IMR-90 (cell line): ENCODE measurements around the gene CDC25B. TPM values are rescaled to one million over a fixed set of nuclear protein-coding genes. Genes with fewer than 3 reads are reported as not detected.
A peak's percentile ranks its signal among the peaks of the same experiment; 100 is the strongest.

Experiments
- ATAC-seq: fragments of 200-7000 bp; cut with Tn5 transposase; 2 replicates; pipeline ENCODE4 v1.9.1; 2020; ENCODE audit warnings: low read depth, mild to moderate bottlenecking, moderate library complexity
- BruUV-seq: library from RNA; stranded (reverse); fragments of 400-500 nt; replicated peaks from 2 replicates; lab custom pipeline; 2021; lab: Mats Ljungman, UMichigan
- CTCF ChIA-PET: fragments of 300-600 bp; formaldehyde crosslinking; extraction: SDS; loops from one replicate; lab custom pipeline; 2021; ENCODE audit warnings: antibody characterized with exemption; lab: Yijun Ruan, JAX
- POLR2A ChIA-PET: fragments of 300-600 bp; sonication (Branson Sonifier 250); formaldehyde crosslinking; loops from one replicate; lab custom pipeline; 2022; ENCODE audit warnings: antibody characterized with exemption; ENCODE audit not compliant: unreplicated experiment; lab: Charles Lee
- DNase-seq: peaks from one replicate; pipeline ENCODE4 v3.0.0; 2013
- H2AFZ ChIP-seq: replicated peaks from 2 replicates; pipeline ENCODE3; 2013; ENCODE audit warnings: low read length, mild to moderate bottlenecking; ENCODE audit not compliant: poor library complexity
- H2AK5ac ChIP-seq: 2 replicates; pipeline ENCODE4 v1.6.1; 2013; ENCODE audit warnings: low read depth, low read length, inconsistent platforms
- H2AK9ac ChIP-seq: replicated peaks from 2 replicates; pipeline ENCODE3; 2013; ENCODE audit warnings: mild to moderate bottlenecking, low read depth, low read length, moderate library complexity; ENCODE audit not compliant: poor library complexity
- H2BK120ac ChIP-seq: 2 replicates; pipeline ENCODE4 v1.6.1; 2013; ENCODE audit warnings: low read depth, low read length, inconsistent platforms
- H2BK15ac ChIP-seq: 3 replicates; pipeline ENCODE4 v1.6.1; 2013; ENCODE audit warnings: low read depth, low read length, inconsistent platforms
- H2BK20ac ChIP-seq: 2 replicates; pipeline ENCODE4 v1.6.1; 2013; ENCODE audit warnings: low read depth, mild to moderate bottlenecking, inconsistent platforms, low read length, moderate library complexity
- H2BK5ac ChIP-seq: 2 replicates; pipeline ENCODE4 v1.6.1; 2013; ENCODE audit warnings: mild to moderate bottlenecking, low read depth, low read length, inconsistent platforms; ENCODE audit not compliant: poor library complexity, severe bottlenecking
- H3K14ac ChIP-seq: replicated peaks from 2 replicates; pipeline ENCODE4 v1.6.1; 2013; ENCODE audit warnings: low read depth, low read length, inconsistent platforms
- H3K18ac ChIP-seq: 2 replicates; pipeline ENCODE4 v1.6.1; 2013; ENCODE audit warnings: low read depth, low read length, control low read depth
- H3K23ac ChIP-seq: 2 replicates; pipeline ENCODE4 v1.6.1; 2013; ENCODE audit warnings: low read depth, low read length, inconsistent platforms
- H3K27ac ChIP-seq: 2 replicates; pipeline ENCODE4 v1.5.1; 2013; ENCODE audit warnings: mild to moderate bottlenecking, control low read depth, low read length; ENCODE audit not compliant: insufficient read depth
- H3K27me3 ChIP-seq: 2 replicates; pipeline ENCODE4 v1.6.1; 2013; ENCODE audit warnings: low read length; ENCODE audit not compliant: control insufficient read depth, insufficient read depth
- H3K36me3 ChIP-seq: 2 replicates; pipeline ENCODE4 v1.6.1; 2013; ENCODE audit warnings: low read length, mixed read lengths; ENCODE audit not compliant: control insufficient read depth, insufficient read depth
- H3K4ac ChIP-seq: 2 replicates; pipeline ENCODE4 v1.6.1; 2013; ENCODE audit warnings: low read depth, low read length, inconsistent platforms
- H3K4me1 ChIP-seq: 2 replicates; pipeline ENCODE4 v1.6.1; 2013; ENCODE audit warnings: low read length, mixed read lengths; ENCODE audit not compliant: control insufficient read depth, insufficient read depth
- H3K4me2 ChIP-seq: 2 replicates; pipeline ENCODE4 v1.6.1; 2013; ENCODE audit warnings: low read depth, mild to moderate bottlenecking, control low read depth, low read length, moderate library complexity
- H3K4me3 ChIP-seq: 2 replicates; pipeline ENCODE4 v1.5.1; 2013; ENCODE audit warnings: low read depth, mild to moderate bottlenecking, control low read depth, low read length, moderate library complexity; ENCODE audit not compliant: insufficient read depth
- H3K56ac ChIP-seq: 2 replicates; pipeline ENCODE4 v1.6.1; 2013; ENCODE audit warnings: low read length, inconsistent platforms; ENCODE audit not compliant: insufficient read depth; ENCODE audit errors: extremely low read depth
- H3K79me1 ChIP-seq, 2 experiments: 2 replicates each; pipeline ENCODE4 v1.6.1; 2013; ENCODE audit warnings: low read length in 2 of 2, inconsistent platforms in 1 of 2, low read depth in 1 of 2
- H3K9ac ChIP-seq: 2 replicates; pipeline ENCODE4 v1.6.1; 2013; ENCODE audit warnings: low read depth, low read length, control low read depth
- H3K9me1 ChIP-seq: 2 replicates; pipeline ENCODE4 v1.6.1; 2013; ENCODE audit warnings: low read length, inconsistent platforms; ENCODE audit not compliant: insufficient read depth
- H3K9me3 ChIP-seq: 2 replicates; pipeline ENCODE4 v1.6.1; 2013; ENCODE audit warnings: low read length; ENCODE audit not compliant: control insufficient read depth, insufficient read depth
- H4K20me1 ChIP-seq: 2 replicates; pipeline ENCODE4 v1.6.1; 2013; ENCODE audit warnings: low read length, inconsistent platforms; ENCODE audit not compliant: insufficient read depth
- H4K5ac ChIP-seq: 2 replicates; pipeline ENCODE4 v1.6.1; 2013; ENCODE audit warnings: mild to moderate bottlenecking, low read depth, low read length, control low read depth
- H4K8ac ChIP-seq, 2 experiments: 2 replicates each; pipeline ENCODE4 v1.6.1; 2013; ENCODE audit warnings: low read depth in 2 of 2, low read length in 2 of 2, control low read depth in 1 of 2, inconsistent platforms in 1 of 2
- H4K91ac ChIP-seq: 2 replicates; pipeline ENCODE4 v1.6.1; 2013; ENCODE audit warnings: low read depth, low read length, inconsistent platforms; ENCODE audit not compliant: insufficient read depth
- BHLHE40 ChIP-seq: fragments of 150-350 bp; IDR thresholded peaks from 2 replicates; pipeline ENCODE4 v1.6.1; 2016; ENCODE audit warnings: mild to moderate bottlenecking, low read depth, low read length
- CHD1 ChIP-seq: IDR thresholded peaks from 2 replicates; pipeline ENCODE4 v1.6.1; 2012; ENCODE audit warnings: low read depth, low read length, improper control_type of control experiment
- CTCF ChIP-seq: conservative IDR thresholded peaks from 2 replicates; pipeline ENCODE4 v1.5.1; 2012; ENCODE audit warnings: mild to moderate bottlenecking, low read depth, low read length, improper control_type of control experiment
- ELK1 ChIP-seq: fragments of 150-350 bp; IDR thresholded peaks from 2 replicates; pipeline ENCODE4 v1.6.1; 2016; ENCODE audit warnings: low read depth, mild to moderate bottlenecking, low read length, moderate library complexity, borderline replicate concordance
- FOS ChIP-seq: fragments of 150-350 bp; IDR thresholded peaks from 2 replicates; pipeline ENCODE4 v1.6.1; 2016; ENCODE audit warnings: low read depth, low read length
- MAZ ChIP-seq: IDR thresholded peaks from 2 replicates; pipeline ENCODE4 v1.6.1; 2012; ENCODE audit warnings: low read depth, mild to moderate bottlenecking, low read length, improper control_type of control experiment, moderate library complexity, borderline replicate concordance
- MXI1 ChIP-seq: IDR thresholded peaks from 2 replicates; pipeline ENCODE4 v1.6.1; 2012; ENCODE audit warnings: low read depth, mild to moderate bottlenecking, low read length, moderate library complexity, borderline replicate concordance
- NFE2L2 ChIP-seq: fragments of 150-350 bp; IDR thresholded peaks from 2 replicates; pipeline ENCODE4 v1.6.1; 2016; ENCODE audit warnings: low read depth, mild to moderate bottlenecking, low read length
- POLR2A ChIP-seq: IDR thresholded peaks from 2 replicates; pipeline ENCODE4 v1.6.1; 2012; ENCODE audit warnings: mild to moderate bottlenecking, low read depth, low read length
- RAD21 ChIP-seq: IDR thresholded peaks from 2 replicates; pipeline ENCODE4 v1.6.1; 2012; ENCODE audit warnings: low read length, improper control_type of control experiment
- RFX5 ChIP-seq: IDR thresholded peaks from 2 replicates; pipeline ENCODE4 v1.8.0; 2012; ENCODE audit warnings: low read depth, mild to moderate bottlenecking, low read length, moderate library complexity
- WGBS, 2 experiments: methylation state at CpG; one replicate each; pipeline versions ENCODE4 v1.1.5 to v1.1.7; 2013; ENCODE audit warnings: missing lambda C conversion rate in 2 of 2; ENCODE audit not compliant: insufficient read length in 1 of 2; ENCODE audit errors: extremely low coverage in 2 of 2; 5-methylcytosine and 5-hydroxymethylcytosine counted together
- dilution Hi-C: fragments of 300-500 bp; cut with HindIII; formaldehyde crosslinking; loops from one replicate; pipeline ENCODE4 v1.14.3; 2018; ENCODE audit warnings: low sequenced_read_pairs; ENCODE audit not compliant: unreplicated experiment
- in situ Hi-C: fragments of 300-500 bp; cut with MboI; formaldehyde crosslinking; loops from 3 replicates; pipeline ENCODE4 v1.14.3; 2019; ENCODE audit warnings: low sequenced_read_pairs, inconsistent platforms, mixed read lengths
- intact Hi-C: fragments of 100-400 bp; cut with micrococcal nuclease; formaldehyde crosslinking; loops from 2 replicates; pipeline ENCODE4 v1.10.0; 2022
- polyA plus RNA-seq, 3 experiments: library from polyadenylated mRNA; depleted of rRNA; stranded (reverse); fragments of >200 nt; gene quantifications; 2 replicates each; pipeline ENCODE4 v1.2.3, GENCODE V29; 2012; ENCODE audit warnings: low replicate concordance in 1 of 3
- total RNA-seq: library from RNA; depleted of rRNA; stranded (reverse); fragments of >200 nt; gene quantifications from 2 replicates; pipeline ENCODE4 v1.2.3, GENCODE V29; 2012

CDC25B gene
- total and polyA plus RNA-seq, 2 of the 4 experiments (the other 2 are of a cell fraction): 14.5 to 50.5 TPM

- TF ChIP-seq MAZ (no peak), POLR2A (no peak)
These were observed 12.5 kb upstream of the CDC25B start (continued) for GRCh38 chr20:3783511-3784195.

GRCh38 chr20:3784216-3784853 is 11.8 kb upstream of the CDC25B start:
- no peak overlapping the region for H2BK5ac ChIP-seq
- no peak overlapping the region for H2AFZ ChIP-seq
- dilution Hi-C loops: no loop called here
- no peak overlapping the region for H2AK5ac ChIP-seq
- ATAC-seq (no peak), DNase-seq (no peak)
- H3K4ac ChIP-seq: peak overlapping the region; percentile 3; the same call in 1 of the 2 replicates
- no peak overlapping the region for H2BK120ac ChIP-seq
- H4K91ac ChIP-seq: no peak overlapping the region
- no peak overlapping the region for H3K18ac ChIP-seq
- H3K36me3 ChIP-seq: peaks cover 11% of the 10 kb centered on the region
- peaks cover 50% of the 10 kb centered on the region for H4K20me1 ChIP-seq
- 89% methylated on average over 9 of the region's 17 CpGs; no CpG with 5 or more reads in 1 of the 2 experiments for WGBS, 2 experiments
- no peak overlapping the region for H3K56ac ChIP-seq
- no peak overlapping the region for H2AK9ac ChIP-seq
- H3K9ac ChIP-seq: peak overlapping the region; percentile 24; the same call in 1 of the 2 replicates
- in situ Hi-C loops: loop anchor here (10.0 kb wide), 1 partner anchor 300 kb away; no protein-coding TSS in a partner anchor
- TF ChIP-seq RAD21 (no peak), NFE2L2 (no peak), FOS (no peak), CHD1 (no peak), CTCF (no peak), MXI1 (no peak), ELK1 (no peak), BHLHE40 (no peak), RFX5 (no peak)
- H3K4me2 ChIP-seq: peak overlapping the region; percentile 99; the same call in 1 of the 2 replicates
- peaks cover 7 to 40% of the 10 kb centered on the region in 2 experiments; a peak in 3 of 4 replicates for H3K79me1 ChIP-seq
- peaks cover 16% of the 10 kb centered on the region for H3K4me1 ChIP-seq
- H3K14ac ChIP-seq: peak overlapping the region; percentile 24; the same call in 1 of the 2 replicates
- H3K27ac ChIP-seq: no peak overlapping the region
- peaks cover 12% of the 10 kb centered on the region for H3K9me1 ChIP-seq
- H4K5ac ChIP-seq: no peak overlapping the region
- H3K4me3 ChIP-seq: no peak overlapping the region
- H3K23ac ChIP-seq: peak overlapping the region; percentile 28; the same call in 1 of the 2 replicates
- intact Hi-C loops: no loop called here
- no peaks in the 10 kb centered on the region for H3K9me3 ChIP-seq
- BruUV-seq: TSS peak; percentile 93
- ChIA-PET POLR2A (interaction anchor here (0.5 kb wide), 2 partner anchors 51 to 68 kb away, joined by 3 to 5 read pairs; no protein-coding TSS in a partner anchor), CTCF (no interaction called here)
- H4K8ac ChIP-seq: no peak overlapping the region
- H2BK20ac ChIP-seq: no peak overlapping the region
- H2BK15ac ChIP-seq: no peak overlapping the region
- H3K27me3 ChIP-seq: no peaks in the 10 kb centered on the region
